Measurements from ENCODE around the gene UNC45B. TPM values are rescaled to one million over a fixed set of nuclear protein-coding genes. Genes with fewer than 3 reads are reported as not detected.

UNC45B gene
- total and polyA plus RNA-seq, 2 of the 8 experiments (the other 6 are each of a cell fraction or from before 2014, with no cell fraction given), result 0.06 to 0.15 TPM

DNA sequence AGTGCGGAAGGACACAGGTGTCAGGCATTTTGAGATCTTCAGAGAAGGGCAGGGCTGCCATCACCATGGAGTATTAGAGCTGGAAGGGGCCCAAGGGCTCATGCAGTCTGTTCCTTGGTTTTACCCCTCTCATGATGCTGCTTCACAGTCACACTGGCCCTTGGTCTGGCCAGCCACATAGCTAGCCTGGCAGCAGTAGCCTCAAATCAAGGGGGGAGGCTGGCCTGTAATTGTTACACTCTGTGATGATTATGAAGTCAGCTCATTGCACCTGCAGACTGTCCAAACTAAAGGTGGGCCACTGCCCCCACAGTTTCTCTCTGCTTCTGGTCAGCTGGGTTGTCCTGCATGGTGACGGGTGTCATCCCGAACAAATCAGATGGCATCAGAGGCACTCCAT lies 26.3 kb upstream of the UNC45B start, which contains the start of gene FNDC8:
Gene FNDC8, plus strand, starts transcription at position 301 of the 400 bp plus-strand sequence. Its CDS starts 79 bp downstream, at position 380.
- Histone ChIP-seq H3K18ac (ENCODE audit: extremely low read depth, low read length) (no peak within 1 kb of the TSS), H3K23me2 (ENCODE audit: low read depth, low read length) (peaks cover 9% of the 10 kb centered on the region; the same call in 1 of the 2 replicates), H3K4me1 (replicated peaks in 1 of 4; ENCODE audit: control insufficient read depth in 3 of 4, insufficient read depth in 4 of 4, low read length in 3 of 4) (peaks cover 0 to 4% (median 1%) of the 10 kb centered on the region in 4 experiments; a peak in 3 of 7 replicates), H3K9me3 (ENCODE audit: insufficient read depth in 2 of 2, low read depth in 1 of 2, low read length in 1 of 2) (no peaks in the 10 kb centered on the region), H2BK12ac (ENCODE audit: low read depth, low read length) (peak within 1 kb of the TSS; percentile 7; the same call in 1 of the 2 replicates), H3K56ac (replicated peaks; ENCODE audit: insufficient read length, low read depth, low read length) (no peak within 1 kb of the TSS), H3K4ac (replicated peaks; ENCODE audit: insufficient read length, low read depth, low read length) (no peak within 1 kb of the TSS), H2AK5ac (ENCODE audit: low read depth, low read length) (peak within 1 kb of the TSS; percentile 16; the same call in 1 of the 2 replicates), H2AFZ (ENCODE audit: low read length) (no peak within 1 kb of the TSS), H3K36me3 (ENCODE audit: control insufficient read depth in 2 of 4, insufficient read depth in 4 of 4, low read length in 3 of 4) (no peaks in the 10 kb centered on the region), H2BK5ac (ENCODE audit: low read depth, low read length) (no peak within 1 kb of the TSS), H3K23ac (ENCODE audit: insufficient read length) (no peak within 1 kb of the TSS), H2BK20ac (ENCODE audit: low read length) (0 out of 2 replicates have a peak within 1 kb of the TSS, but pooled peaks have one; percentile 23), H3K4me3 (ENCODE audit: extremely low read depth in 1 of 4, insufficient read depth in 2 of 4, low read depth in 3 of 4, low read length in 4 of 4) (no peak within 1 kb of the TSS), H4K8ac (ENCODE audit: extremely low read depth, insufficient read depth, low read length) (no peak within 1 kb of the TSS), H3K27ac (ENCODE audit: low read depth, low read length) (no peak within 1 kb of the TSS), H3K14ac (ENCODE audit: insufficient read length) (no peak within 1 kb of the TSS), H2BK120ac (replicated peaks; ENCODE audit: low read depth, low read length) (no peak within 1 kb of the TSS), H3K27me3 (replicated peaks in 1 of 4; ENCODE audit: control insufficient read depth in 3 of 4, extremely low read depth in 1 of 4, insufficient read depth in 3 of 4, low read length in 3 of 4) (peaks cover 0 to 14% (median 3%) of the 10 kb centered on the region in 4 experiments; a peak in 3 of 7 replicates), H4K5ac (ENCODE audit: insufficient read length, low read depth, low read length) (no peak within 1 kb of the TSS), H3K4me2 (ENCODE audit: insufficient read depth in 1 of 2, low read depth in 2 of 2, low read length in 2 of 2) (no peak within 1 kb of the TSS; a peak in 1 of 4 replicates), H4K91ac (replicated peaks; ENCODE audit: insufficient read length, low read length) (no peak within 1 kb of the TSS), H4K20me1 (replicated peaks in 1 of 2; ENCODE audit: control insufficient read depth in 1 of 2, insufficient read depth in 2 of 2, low read length in 2 of 2) (no peaks in the 10 kb centered on the region), H2BK15ac (ENCODE audit: low read length) (no peak within 1 kb of the TSS), H3K79me1 (ENCODE audit: low read depth, low read length) (peaks cover 2% of the 10 kb centered on the region; the same call in 1 of the 2 replicates), H3K79me2 (ENCODE audit: control insufficient read depth in 1 of 2, insufficient read depth in 2 of 2, low read length in 2 of 2) (no peaks in the 10 kb centered on the region), H3K9ac (replicated peaks in 1 of 4; ENCODE audit: extremely low read depth in 1 of 4, low read depth in 3 of 4, low read length in 3 of 4) (no peak within 1 kb of the TSS)
- DNase-seq (ENCODE audit: low read depth in 1 of 2, low spot score in 2 of 2), result no peak
- WGBS, 2 experiments (ENCODE audit: extremely low coverage in 1 of 2, insufficient coverage in 1 of 2, insufficient read length in 1 of 2, insufficient replicate concordance in 2 of 2, low coverage in 1 of 2, low lambda C conversion rate in 2 of 2, missing lambda C conversion rate in 1 of 2), result 96% methylated on average over 3 of the region's 3 CpGs; no CpG with 5 or more reads in 1 of the 2 experiments
- FAIRE-seq, result no peak
- POLR2A ChIA-PET (ENCODE audit: partially characterized antibody), result interaction anchor here (0.7 to 5.6 kb wide), 5 partner anchors 8 to 141 kb away, joined by 3 to 46 read pairs (median 5); partner anchors contain the start of gene LIG3
- CTCF ChIA-PET (ENCODE audit: partially characterized antibody), result interaction anchor here (1.0 to 4.0 kb wide), 4 partner anchors 19 to 41 kb away, joined by 4 to 26 read pairs (median 6); partner anchors contain the start of gene NLE1
- TF ChIP-seq POLR2AphosphoS5 (IDR thresholded peaks at IDR 0.05; ENCODE audit: low read depth, low read length) (no peak), JUN (IDR thresholded peaks at IDR 0.05; ENCODE audit: low read depth, low read length) (no peak), POLR2A (IDR thresholded peaks at IDR 0.05; ENCODE audit: control extremely low read depth in 1 of 2, low read depth in 2 of 2, low read length in 2 of 2) (no peak), TCF12 (IDR thresholded peaks at IDR 0.05; ENCODE audit: low read depth, low read length) (no peak), EP300 (IDR thresholded peaks at IDR 0.05; ENCODE audit: borderline replicate concordance in 1 of 2, low read depth in 2 of 2, low read length in 2 of 2) (no peak), SP2 (IDR thresholded peaks at IDR 0.05; ENCODE audit: low read length) (no peak), ZNF274 (IDR thresholded peaks at IDR 0.05; ENCODE audit: borderline replicate concordance, extremely low read depth, low read length) (no peak), SP1 (IDR thresholded peaks at IDR 0.05; ENCODE audit: low read depth, low read length) (no peak), KDM1A (IDR thresholded peaks at IDR 0.05; ENCODE audit: borderline replicate concordance, low read length) (no peak), CTBP2 (IDR thresholded peaks at IDR 0.05; ENCODE audit: borderline replicate concordance, insufficient read depth, insufficient read length, low read length) (no peak), MAFK (IDR thresholded peaks at IDR 0.05; ENCODE audit: low read depth, low read length) (no peak)
- TF ChIP-seq, protein P1, sequence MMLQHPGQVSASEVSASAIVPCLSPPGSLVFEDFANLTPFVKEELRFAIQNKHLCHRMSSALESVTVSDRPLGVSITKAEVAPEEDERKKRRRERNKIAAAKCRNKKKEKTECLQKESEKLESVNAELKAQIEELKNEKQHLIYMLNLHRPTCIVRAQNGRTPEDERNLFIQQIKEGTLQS (IDR thresholded peaks at IDR 0.05; ENCODE audit: insufficient read depth, low read depth, low read length), result no peak
